Measurements from ENCODE around the gene KLHL30.

Gene KLHL30

GRCh38 chr2:238187618-238188548, 49.4 kb downstream of the KLHL30 start:
- Histone ChIP-seq H2AFZ (ENCODE audit: low read length) (no peak overlapping the region), H3F3A (ENCODE audit: insufficient read depth, low read length) (no peaks in the 10 kb centered on the region; the same call in 1 of the 2 replicates), H3K4me3 (ENCODE audit: low read length) (no peak overlapping the region), H3K27ac (ENCODE audit: low read length) (no peak overlapping the region), H4K20me1 (ENCODE audit: insufficient read depth, low read length) (no peaks in the 10 kb centered on the region), H3K9me3 (replicated peaks; ENCODE audit: insufficient read depth, low read length) (no peaks in the 10 kb centered on the region), H3K4me1 (ENCODE audit: low read length) (no peaks in the 10 kb centered on the region), H3K36me3 (replicated peaks; ENCODE audit: insufficient read depth, low read length) (peaks cover 8% of the 10 kb centered on the region; the same call in 1 of the 2 replicates), H3K4me2 (ENCODE audit: low read depth, low read length) (no peak overlapping the region), H3K9ac (ENCODE audit: low read length) (no peak overlapping the region), H3K27me3 (replicated peaks; ENCODE audit: insufficient read depth, low read length) (no peaks in the 10 kb centered on the region), H3K9me2 (replicated peaks; ENCODE audit: insufficient read depth, low read length) (no peaks in the 10 kb centered on the region), H3K79me2 (ENCODE audit: low read length) (peaks cover 10% of the 10 kb centered on the region; the same call in 1 of the 2 replicates)
- DNase-seq = no peak
- TF ChIP-seq CTCF (IDR thresholded peaks at IDR 0.05; ENCODE audit: low read length) (no peak), EZH2 (optimal IDR thresholded peaks at IDR 0.05; ENCODE audit: low read depth, low read length) (no peak)

GRCh38 chr2:238190445-238190844, 52.0 kb downstream of the KLHL30 start:
- Histone ChIP-seq H3K27me3 (replicated peaks; ENCODE audit: insufficient read depth, low read length) (no peaks in the 10 kb centered on the region), H3K36me3 (replicated peaks; ENCODE audit: insufficient read depth, low read length) (peaks cover 8% of the 10 kb centered on the region; the same call in 1 of the 2 replicates)

More at GRCh38 chr2:238190445-238190844, 52.0 kb downstream of the KLHL30 start:
- TF ChIP-seq EZH2phosphoT487 (IDR thresholded peaks at IDR 0.05; ENCODE audit: low read length) = no peak
- no peak for TF ChIP-seq CTCF (IDR thresholded peaks at IDR 0.05; ENCODE audit: low read length)
- Histone ChIP-seq H3K9me2 (replicated peaks; ENCODE audit: insufficient read depth, low read length) (no peaks in the 10 kb centered on the region), H3K27ac (ENCODE audit: low read length) (no peak overlapping the region), H3F3A (ENCODE audit: insufficient read depth, low read length) (no peaks in the 10 kb centered on the region), H3K9ac (ENCODE audit: low read length) (no peak overlapping the region), H3K4me2 (ENCODE audit: low read depth, low read length) (no peak overlapping the region), H3K9me3 (replicated peaks; ENCODE audit: insufficient read depth, low read length) (no peaks in the 10 kb centered on the region), H4K20me1 (ENCODE audit: insufficient read depth, low read length) (no peaks in the 10 kb centered on the region), H3K4me1 (ENCODE audit: low read length) (no peaks in the 10 kb centered on the region), H2AFZ (ENCODE audit: low read length) (no peak overlapping the region), H3K79me2 (ENCODE audit: low read length) (peaks cover 25% of the 10 kb centered on the region), H3K4me3 (ENCODE audit: low read length) (no peak overlapping the region)
- DNase-seq = no peak
